NCI-H82 treated with DMSO at 0.1 percent for 48 hours (cell line): Measurements from ENCODE around the gene PIMREG.

Experiments used
- DNase-seq: peaks from one replicate; lab custom pipeline; 2025; ENCODE audit not compliant: unreplicated experiment; lab: John Stamatoyannopoulos, UW

Gene PIMREG

GRCh38 chr17:6437956-6438355, 6.3 kb upstream of the PIMREG start:
- DNase-seq, result no peak

GRCh38 chr17:6439951-6440350, 4.3 kb upstream of the PIMREG start:
- DNase-seq, result no peak

- no peak for DNase-seq
These were observed 1.5 kb upstream of the PIMREG start for GRCh38 chr17:6442775-6443174.

GRCh38 chr17:6444571-6445335, 498 bp downstream of the PIMREG start:
- DNase-seq, result no peak

- DNase-seq, result no peak
These were observed 2.4 kb downstream of the PIMREG start for GRCh38 chr17:6446516-6447100.

- no peak for DNase-seq
These were observed 4.2 kb downstream of the PIMREG start for GRCh38 chr17:6448473-6448872.

- no peak for DNase-seq
These were observed 5.1 kb downstream of the PIMREG start for GRCh38 chr17:6449307-6449706.

- peak; percentile 12 for DNase-seq
These were observed 6.9 kb downstream of the PIMREG start for GRCh38 chr17:6450926-6451832.

GRCh38 chr17:6452471-6453266, 8.4 kb downstream of the PIMREG start:
- DNase-seq, result no peak

GRCh38 chr17:6453279-6454024, 9.2 kb downstream of the PIMREG start:
- no peak for DNase-seq

GRCh38 chr17:6454495-6455320, 10.5 kb downstream of the PIMREG start:
- DNase-seq, result no peak

- DNase-seq, result no peak
These were observed 11.1 kb downstream of the PIMREG start for GRCh38 chr17:6455321-6455705.

- DNase-seq, result no peak
These were observed 12.1 kb downstream of the PIMREG start for GRCh38 chr17:6456321-6456720.

GRCh38 chr17:6456914-6457687, 12.8 kb downstream of the PIMREG start:
- DNase-seq, result no peak

GRCh38 chr17:6457688-6458459, 13.6 kb downstream of the PIMREG start:
- no peak for DNase-seq

- DNase-seq, result no peak
These were observed 14.2 kb downstream of the PIMREG start for GRCh38 chr17:6458460-6458950.

GRCh38 chr17:6460531-6461161, 16.4 kb downstream of the PIMREG start:
- DNase-seq, result no peak
